HG03045 (cell line): Measurements from ENCODE around the gene SREBF2.
"Not testable (repeated sequence)": the region's sequence is repeated elsewhere in the genome, so short reads cannot be mapped to it uniquely, and the experiment has no call there.

Experiments used
- ATAC-seq: cut with Tn5 transposase; IDR thresholded peaks from one replicate; pipeline ENCODE4 v1.9.1; 2021; ENCODE audit warnings: mild to moderate bottlenecking, moderate library complexity; ENCODE audit not compliant: unreplicated experiment

SREBF2 gene

DNA sequence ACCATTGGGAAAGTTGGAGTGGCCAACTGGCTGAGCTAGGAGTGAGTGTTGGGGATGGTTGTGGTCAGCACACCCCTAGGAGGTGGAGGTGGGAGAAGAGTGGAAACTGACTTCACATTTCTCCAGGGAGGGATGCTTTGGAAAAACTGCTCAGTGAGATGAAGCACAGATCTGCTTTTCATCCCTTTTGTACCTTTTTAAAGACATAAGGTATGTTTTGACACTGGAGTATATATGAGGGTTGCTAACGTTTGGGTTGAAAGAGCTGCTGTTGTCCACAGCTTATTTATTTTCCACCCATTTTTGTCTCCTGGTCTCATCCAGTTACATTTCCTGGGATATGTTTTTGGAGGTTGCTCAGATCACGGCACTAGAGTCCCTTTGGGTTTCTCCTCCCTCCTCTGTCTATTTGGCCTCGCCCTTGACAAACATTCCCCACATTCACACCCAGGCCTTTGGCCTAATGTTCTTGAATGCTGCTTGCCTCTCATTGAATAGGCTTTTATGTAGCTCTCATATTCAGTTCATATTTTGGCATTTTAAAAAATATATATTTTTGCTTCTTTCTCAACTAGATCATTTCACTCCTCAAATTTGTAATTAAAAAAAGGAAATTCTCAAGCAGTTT is 8.3 kb downstream of the SREBF2 start:
- no peak for ATAC-seq

GRCh38 chr22:41842996-41843970 is 10.4 kb downstream of the SREBF2 start:
- no peak for ATAC-seq

GRCh38 chr22:41844036-41844435 is 11.1 kb downstream of the SREBF2 start:
- ATAC-seq: no peak

DNA sequence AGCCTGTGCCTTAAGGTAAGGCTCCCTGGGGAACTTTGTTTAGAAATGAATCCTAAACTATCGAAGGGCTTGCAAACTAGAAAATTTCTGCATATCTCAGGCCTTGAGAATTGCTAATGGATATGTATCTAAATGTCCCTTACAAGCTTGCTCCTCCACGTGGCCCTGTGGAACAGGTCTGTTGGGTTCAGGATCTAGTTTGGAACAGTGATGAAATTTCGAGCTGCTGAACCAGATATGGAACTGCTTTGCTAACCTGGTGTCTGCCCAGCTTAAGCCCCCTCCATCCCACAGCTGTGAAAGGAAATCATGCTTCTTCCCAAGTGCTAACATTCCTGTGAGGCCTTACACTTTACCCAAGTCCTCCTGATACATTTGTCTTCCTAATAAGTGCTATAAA is 11.6 kb downstream of the SREBF2 start:
- ATAC-seq: no peak

- no peak for ATAC-seq
Observed at GRCh38 chr22:41845380-41846267, 12.7 kb downstream of the SREBF2 start.

DNA sequence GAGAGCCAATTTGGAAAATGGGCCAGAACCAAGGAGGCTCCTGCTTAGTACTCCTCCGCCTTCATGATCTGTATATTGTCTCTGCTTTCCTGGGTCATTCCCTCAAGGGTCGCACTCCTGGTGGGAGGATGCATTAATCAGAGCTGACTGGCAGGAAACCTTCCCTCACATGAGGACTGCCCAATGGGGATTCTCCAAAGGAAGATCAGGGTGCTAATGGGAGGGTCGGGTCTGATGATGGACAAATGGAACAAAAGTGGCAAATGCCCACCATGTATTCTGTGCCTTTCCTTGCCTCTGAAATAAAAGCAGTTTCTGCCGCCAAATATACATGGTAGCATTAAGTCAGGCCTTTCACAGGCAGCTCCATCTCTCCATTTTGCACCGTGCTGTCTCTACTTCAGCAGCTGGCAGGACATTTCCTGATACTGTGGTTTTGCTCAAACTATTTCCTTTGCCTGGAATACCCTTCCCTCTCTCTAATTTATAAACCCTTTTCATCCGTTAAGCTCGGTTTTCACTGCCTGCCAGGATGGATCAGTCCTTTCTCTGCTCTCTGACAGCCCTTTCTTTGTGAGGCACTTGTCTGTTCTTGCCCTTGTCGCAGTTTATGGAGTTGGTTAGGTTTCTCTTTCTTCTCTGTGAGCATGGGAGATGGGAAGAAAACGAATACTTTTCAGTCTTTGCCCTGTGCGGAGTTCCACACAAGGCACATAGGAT is 13.5 kb downstream of the SREBF2 start:
- ATAC-seq: no peak

GRCh38 chr22:41847300-41847699 is 14.4 kb downstream of the SREBF2 start:
- no peak for ATAC-seq

DNA sequence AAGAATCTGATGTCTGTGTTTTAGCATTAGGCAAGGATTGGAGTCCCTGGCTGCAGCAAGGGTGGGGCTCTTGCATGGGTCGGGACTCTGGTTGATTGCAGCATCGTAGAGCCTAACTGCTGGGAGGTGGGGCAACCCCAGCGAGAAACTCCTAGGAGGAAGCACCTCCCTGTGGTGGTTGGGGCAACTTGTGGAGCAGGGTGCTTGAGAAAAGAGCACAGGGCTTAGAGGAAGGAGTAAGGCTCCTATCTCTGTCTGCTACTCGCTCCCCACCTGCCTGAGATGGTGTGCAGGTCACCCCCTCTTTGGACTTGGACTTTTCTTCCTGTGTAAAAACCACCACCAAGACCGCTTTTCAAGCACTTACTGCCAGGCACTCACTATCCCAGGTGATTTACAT is 15.6 kb downstream of the SREBF2 start:
- no peak for ATAC-seq

- ATAC-seq: no peak
Observed at GRCh38 chr22:41856469-41856868, 23.6 kb downstream of the SREBF2 start.

- no peak for ATAC-seq
Observed at GRCh38 chr22:41857155-41857859, 24.4 kb downstream of the SREBF2 start.

DNA sequence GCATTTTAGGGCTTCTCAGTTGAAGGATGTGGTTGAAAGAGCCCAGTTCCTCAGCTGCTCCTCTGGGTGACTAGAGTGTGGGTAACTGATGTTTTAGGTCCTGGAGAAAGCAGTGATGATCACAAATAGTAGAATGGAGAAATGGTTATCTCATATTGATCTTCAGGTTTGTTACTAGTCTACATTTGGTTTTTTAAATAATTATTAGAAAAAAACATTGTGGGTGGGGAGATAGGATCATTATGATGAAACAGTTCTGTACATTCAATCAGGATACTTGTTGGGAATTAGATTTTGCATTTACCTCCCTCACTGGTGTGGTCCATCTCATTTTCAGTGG is 24.9 kb downstream of the SREBF2 start:
- ATAC-seq: no peak

GRCh38 chr22:41862160-41862529 is 29.2 kb downstream of the SREBF2 start:
- peak; percentile 38 for ATAC-seq

DNA sequence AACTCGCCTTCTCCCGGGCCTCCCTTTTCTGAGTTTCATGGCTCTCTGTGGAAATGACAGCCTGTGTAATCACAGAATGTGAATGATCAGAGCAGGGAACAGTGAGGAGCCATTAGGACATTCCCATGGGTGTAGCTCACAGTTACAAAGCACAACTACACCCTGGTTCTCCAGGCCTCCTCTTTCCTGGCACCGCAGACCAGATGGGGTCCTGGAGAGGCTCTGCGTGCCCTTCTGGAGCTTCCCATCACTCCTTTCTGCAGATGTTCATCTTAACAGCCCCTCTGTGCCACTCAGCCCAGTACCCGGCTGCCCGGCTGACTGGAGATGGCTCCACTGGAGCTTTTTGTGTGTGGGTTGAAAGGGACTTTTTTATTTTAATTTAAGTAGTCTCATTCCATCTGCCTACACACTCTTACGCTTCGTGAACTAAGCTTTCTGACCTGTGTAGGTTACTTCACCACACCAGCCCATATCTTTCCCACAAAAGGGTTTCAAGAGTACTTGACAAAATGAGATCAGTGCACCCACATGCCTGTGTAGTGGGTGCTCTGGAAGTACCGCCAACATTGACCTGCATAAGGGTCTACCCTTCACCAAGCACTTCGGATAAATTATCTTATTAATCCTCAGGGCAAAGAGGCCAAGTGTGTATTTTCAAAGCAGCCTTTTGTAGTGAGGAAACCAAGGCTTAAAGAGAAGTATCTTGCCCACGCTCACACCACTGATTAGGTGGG is 29.8 kb downstream of the SREBF2 start:
- ATAC-seq: peak; percentile 56

GRCh38 chr22:41863472-41863871 is 30.6 kb downstream of the SREBF2 start:
- no peak for ATAC-seq

- no peak for ATAC-seq
Observed at GRCh38 chr22:41868556-41868955, 35.7 kb downstream of the SREBF2 start.

DNA sequence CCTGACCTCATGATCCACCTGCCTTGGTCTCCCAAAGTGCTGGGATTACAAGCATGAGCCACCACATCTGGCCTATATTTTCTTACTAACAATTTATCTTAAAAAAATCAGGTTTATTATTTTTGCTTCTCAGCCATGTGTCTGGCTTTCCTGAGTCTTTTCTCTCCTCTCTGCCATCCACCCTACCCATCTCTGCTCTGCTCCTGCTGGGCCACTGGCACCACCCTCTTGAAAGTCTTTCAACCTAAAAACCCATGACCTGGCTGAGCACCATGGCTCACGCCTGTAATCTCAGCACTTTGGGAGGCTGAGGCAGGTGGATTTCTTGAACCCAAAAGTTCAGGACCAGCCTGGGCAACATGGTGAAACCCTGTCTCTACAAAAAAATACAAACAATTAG is 37.2 kb downstream of the SREBF2 start:
- not testable (repeated sequence) for ATAC-seq

DNA sequence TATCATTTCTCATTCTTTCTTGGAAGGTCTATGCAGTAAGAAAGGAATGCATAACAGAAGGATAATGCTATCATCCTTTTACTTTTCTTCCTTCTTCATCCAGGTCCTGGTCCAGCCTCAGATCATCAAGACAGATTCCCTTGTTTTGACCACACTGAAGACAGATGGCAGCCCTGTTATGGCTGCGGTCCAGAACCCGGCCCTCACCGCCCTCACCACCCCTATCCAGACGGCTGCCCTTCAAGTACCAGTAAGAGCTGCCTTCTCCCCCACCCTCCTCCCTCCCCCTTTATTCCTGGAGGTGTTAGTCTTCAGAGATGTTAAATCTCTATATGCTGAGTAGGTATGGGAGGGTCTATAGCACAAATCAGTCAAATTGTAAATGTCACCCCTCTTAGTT is 37.9 kb downstream of the SREBF2 start:
- no peak for ATAC-seq

DNA sequence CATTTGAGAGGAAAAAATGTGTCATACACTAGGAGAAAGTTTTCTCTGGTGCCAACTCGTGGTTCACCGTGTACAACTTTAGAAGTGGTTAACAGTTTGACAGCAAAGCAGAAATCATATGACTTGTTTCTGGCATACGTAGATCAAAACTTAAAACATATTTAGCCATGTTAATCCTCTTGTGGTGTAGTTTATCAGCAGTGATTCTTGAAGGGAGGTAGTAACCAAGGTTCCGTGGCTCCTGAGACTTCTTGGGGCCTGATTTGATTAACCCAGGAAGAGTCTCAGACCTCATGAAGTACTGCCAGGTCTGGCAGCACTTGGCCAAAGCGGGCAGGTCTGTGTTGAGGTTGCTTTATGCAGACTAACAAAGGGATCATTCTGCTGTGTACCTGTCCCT is 40.5 kb downstream of the SREBF2 start:
- ATAC-seq: no peak

DNA sequence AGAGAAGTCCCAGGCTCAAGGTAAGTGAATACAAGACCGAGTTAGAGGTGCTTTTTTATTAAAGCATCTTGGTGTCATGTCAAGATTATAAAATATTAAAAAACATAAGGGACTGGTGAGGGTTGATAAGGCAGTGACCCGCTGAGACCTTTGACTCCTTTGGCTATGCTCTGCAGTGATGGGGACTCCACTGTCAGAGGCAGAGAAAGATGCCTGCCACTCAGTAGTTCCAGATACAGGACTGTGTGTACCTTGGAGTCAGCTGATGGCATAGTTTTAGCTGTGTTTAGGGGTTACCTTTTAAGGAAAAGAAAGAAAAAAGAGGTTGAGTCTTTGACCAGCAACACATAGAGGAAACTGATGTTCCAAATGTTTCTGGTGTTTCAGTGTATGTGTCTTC is 41.2 kb downstream of the SREBF2 start:
- ATAC-seq: no peak
